DOHH2 (cell line): ENCODE measurements around the gene MEST.
"Not testable (repeated sequence)": the region's sequence is repeated elsewhere in the genome, so short reads cannot be mapped to it uniquely, and the experiment has no call there.

ENCODE experiments used
- H3F3A ChIP-seq: fragments of 200-600 bp; sonication (generic), shearing (Covaris generic); 2 replicates; pipeline ENCODE4 v1.6.0; 2016; ENCODE audit warnings: antibody characterized with exemption, mild to moderate bottlenecking; ENCODE audit not compliant: control insufficient read depth, insufficient read depth
- H3K27ac ChIP-seq: fragments of 200-600 bp; sonication (generic); 2 replicates; pipeline ENCODE4 v1.5.1; 2014; ENCODE audit warnings: low read depth, mild to moderate bottlenecking, low read length, moderate library complexity
- H3K27me3 ChIP-seq: fragments of 200-600 bp; sonication (generic); 2 replicates; pipeline ENCODE4 v1.6.1; 2014; ENCODE audit warnings: mild to moderate bottlenecking, low read length, mixed read lengths; ENCODE audit not compliant: control insufficient read depth
- H3K36me3 ChIP-seq: fragments of 200-600 bp; sonication (generic); 2 replicates; pipeline ENCODE4 v1.6.1; 2014; ENCODE audit warnings: mild to moderate bottlenecking, low read length, moderate library complexity, mixed read lengths; ENCODE audit not compliant: control insufficient read depth
- H3K4me1 ChIP-seq: fragments of 200-600 bp; sonication (generic); 2 replicates; pipeline ENCODE4 v1.6.1; 2014; ENCODE audit warnings: mild to moderate bottlenecking, low read length, mixed read lengths; ENCODE audit not compliant: control insufficient read depth
- H3K4me2 ChIP-seq: fragments of 200-600 bp; sonication (generic); 2 replicates; pipeline ENCODE4 v1.6.0; 2014; ENCODE audit warnings: mild to moderate bottlenecking, low read length, moderate library complexity
- H3K4me3 ChIP-seq: fragments of 200-600 bp; sonication (generic); 2 replicates; pipeline ENCODE4 v1.5.1; 2014; ENCODE audit warnings: mild to moderate bottlenecking, low read length, mixed read lengths
- H3K79me2 ChIP-seq: fragments of 200-600 bp; sonication (generic); 2 replicates; pipeline ENCODE4 v1.6.1; 2014; ENCODE audit warnings: mild to moderate bottlenecking, low read length, mixed read lengths; ENCODE audit not compliant: control insufficient read depth
- H3K9me2 ChIP-seq: fragments of 200-600 bp; sonication (generic); replicated peaks from 2 replicates; pipeline ENCODE4 v1.6.1; 2014; ENCODE audit warnings: mild to moderate bottlenecking, low read length, mixed read lengths; ENCODE audit not compliant: control insufficient read depth
- H3K9me3 ChIP-seq: fragments of 200-600 bp; sonication (generic); 2 replicates; pipeline ENCODE4 v1.6.1; 2014; ENCODE audit warnings: antibody characterized with exemption, low read length, mixed read lengths; ENCODE audit not compliant: control insufficient read depth, insufficient read depth
- H4K20me1 ChIP-seq: fragments of 200-600 bp; sonication (generic); 2 replicates; pipeline ENCODE4 v1.6.0; 2014; ENCODE audit warnings: low read depth, mild to moderate bottlenecking, antibody characterized with exemption, low read length, moderate library complexity; ENCODE audit not compliant: control insufficient read depth, insufficient read depth
- CTCF ChIP-seq: fragments of 200-600 bp; sonication (generic); IDR thresholded peaks from one replicate; pipeline ENCODE4 v1.5.1; 2014; ENCODE audit warnings: antibody characterized with exemption, mild to moderate bottlenecking, low read depth, low read length; ENCODE audit not compliant: poor library complexity, severe bottlenecking
- EZH2phosphoT487 ChIP-seq: fragments of 200-600 bp; sonication (generic); IDR thresholded peaks from 2 replicates; pipeline ENCODE4 v1.6.1; 2017; ENCODE audit warnings: borderline replicate concordance, mild to moderate bottlenecking, antibody characterized with exemption, low read length, moderate library complexity, mixed read lengths

MEST gene

GRCh38 chr7:130444751-130445407, 47.0 kb upstream of the MEST start:
- no peak overlapping the region for H3K27ac ChIP-seq
- H3K27me3 ChIP-seq: no peaks in the 10 kb centered on the region
- H3K4me3 ChIP-seq: no peak overlapping the region
- H3K9me3 ChIP-seq: peaks cover 3% of the 10 kb centered on the region; the same call in 1 of the 2 replicates
- H3K9me2 ChIP-seq: no peaks in the 10 kb centered on the region
- H3K4me1 ChIP-seq: peaks cover 16% of the 10 kb centered on the region
- peaks cover 4% of the 10 kb centered on the region for H3K36me3 ChIP-seq
- TF ChIP-seq CTCF: peak; percentile 27
- TF ChIP-seq EZH2phosphoT487: no peak
- peaks cover 7% of the 10 kb centered on the region for H3K79me2 ChIP-seq
- no peaks in the 10 kb centered on the region for H4K20me1 ChIP-seq
- H3K4me2 ChIP-seq: no peak overlapping the region
- H3F3A ChIP-seq: no peaks in the 10 kb centered on the region

GRCh38 chr7:130446259-130446658, 45.6 kb upstream of the MEST start:
- no peaks in the 10 kb centered on the region for H3K27me3 ChIP-seq
- H3K4me3 ChIP-seq: no peak overlapping the region
- H3K27ac ChIP-seq: no peak overlapping the region
- no peak for TF ChIP-seq CTCF
- TF ChIP-seq EZH2phosphoT487: no peak
- H3K79me2 ChIP-seq: no peaks in the 10 kb centered on the region
- peaks cover 8% of the 10 kb centered on the region for H3K4me1 ChIP-seq
- H3K36me3 ChIP-seq: no peaks in the 10 kb centered on the region
- H3F3A ChIP-seq: no peaks in the 10 kb centered on the region
- no peaks in the 10 kb centered on the region for H4K20me1 ChIP-seq
- no peak overlapping the region for H3K4me2 ChIP-seq
- no peaks in the 10 kb centered on the region for H3K9me2 ChIP-seq
- no peaks in the 10 kb centered on the region for H3K9me3 ChIP-seq

- H3K27ac ChIP-seq, H3K4me2 ChIP-seq, H3K4me3 ChIP-seq, H3K79me2 ChIP-seq, H3K36me3 ChIP-seq, H3K9me3 ChIP-seq, H4K20me1 ChIP-seq, H3K9me2 ChIP-seq, H3K4me1 ChIP-seq, H3F3A ChIP-seq: not testable (repeated sequence)
- peaks cover 16% of the 10 kb centered on the region for H3K27me3 ChIP-seq
These were observed 40.5 kb upstream of the MEST start for GRCh38 chr7:130451344-130451743.

- TF ChIP-seq EZH2phosphoT487: no peak
- TF ChIP-seq CTCF: no peak
- H3F3A ChIP-seq: no peaks in the 10 kb centered on the region
- H3K4me3 ChIP-seq: no peak overlapping the region
- no peaks in the 10 kb centered on the region for H3K36me3 ChIP-seq
- H3K27ac ChIP-seq: no peak overlapping the region
- H3K4me1 ChIP-seq: no peaks in the 10 kb centered on the region
- no peak overlapping the region for H3K4me2 ChIP-seq
- no peaks in the 10 kb centered on the region for H3K9me3 ChIP-seq
- no peaks in the 10 kb centered on the region for H3K79me2 ChIP-seq
- peaks cover 16% of the 10 kb centered on the region for H3K27me3 ChIP-seq
- H4K20me1 ChIP-seq: no peaks in the 10 kb centered on the region
- H3K9me2 ChIP-seq: no peaks in the 10 kb centered on the region
These were observed 38.9 kb upstream of the MEST start for GRCh38 chr7:130452951-130453350.
